ENCODE measurements around the gene TRMT112. TPM values are rescaled to one million over a fixed set of nuclear protein-coding genes. Genes with fewer than 3 reads are reported as not detected.
A peak's percentile ranks its signal among the peaks of the same experiment; 100 is the strongest.
"Not testable (repeated sequence)": the region's sequence is repeated elsewhere in the genome, so short reads cannot be mapped to it uniquely, and the experiment has no call there.

The TRMT112 gene
- total RNA-seq, 1 donor from 2014 or later = 108 TPM

DNA sequence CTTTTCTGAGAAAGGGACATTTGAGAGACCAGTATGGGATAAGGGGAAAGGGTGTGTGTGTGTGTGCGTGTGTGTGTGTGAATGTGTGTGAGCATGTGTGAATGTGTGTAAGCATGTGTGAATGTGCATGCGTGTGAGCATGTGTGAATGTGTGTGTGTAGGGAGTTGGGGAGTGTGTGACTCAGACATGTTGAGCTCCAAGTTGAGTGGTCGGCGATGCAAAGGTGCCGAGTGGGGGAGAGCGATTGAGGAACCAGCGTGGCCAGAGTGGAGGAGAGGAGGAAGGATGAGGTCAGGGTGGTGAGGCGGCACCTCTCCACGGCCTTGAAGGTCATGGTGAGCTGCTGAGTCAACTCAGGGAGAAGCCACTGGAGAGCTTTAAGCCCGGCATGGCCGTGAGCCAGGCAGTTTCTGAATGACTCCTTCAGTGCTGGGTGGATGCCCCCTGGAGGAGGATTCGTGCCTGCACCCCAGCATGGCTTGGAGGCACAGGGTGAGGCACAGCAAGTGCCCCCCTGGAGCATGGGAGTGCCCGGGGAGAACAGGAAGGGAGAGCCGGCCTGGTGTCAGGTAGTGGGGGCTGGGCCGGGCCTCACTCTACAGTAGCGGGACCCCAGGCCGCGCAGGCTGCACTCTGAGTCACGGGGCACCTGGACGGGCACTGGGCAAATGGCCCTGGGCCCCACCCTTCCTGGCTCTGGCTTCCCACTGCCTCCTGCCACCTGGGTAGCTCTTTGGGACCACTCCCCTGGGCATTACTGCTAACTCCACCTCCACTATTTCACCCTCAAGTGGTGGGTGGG is 14.4 kb upstream of the TRMT112 start:
- no peak for DNase-seq

DNA sequence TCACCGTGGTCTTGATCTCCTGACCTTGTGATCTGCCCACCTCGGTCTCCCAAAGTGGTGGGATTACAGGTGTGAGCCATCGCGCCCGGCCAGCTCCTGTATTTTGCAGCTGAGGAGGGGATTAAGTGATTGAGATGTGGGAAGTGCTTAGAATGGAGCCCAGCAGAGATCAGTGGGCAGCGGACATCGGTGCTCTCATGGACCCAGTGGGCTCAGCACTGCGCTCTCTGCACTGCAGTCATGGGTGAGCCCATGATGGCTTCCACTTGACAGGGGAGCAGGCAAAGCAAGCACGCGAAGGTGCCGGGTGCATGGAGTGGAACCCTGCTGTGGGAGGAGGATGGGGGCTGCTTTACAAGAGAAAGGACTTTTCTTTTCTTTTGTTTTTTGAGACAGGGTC is 13.5 kb upstream of the TRMT112 start:
- DNase-seq = no peak

DNA sequence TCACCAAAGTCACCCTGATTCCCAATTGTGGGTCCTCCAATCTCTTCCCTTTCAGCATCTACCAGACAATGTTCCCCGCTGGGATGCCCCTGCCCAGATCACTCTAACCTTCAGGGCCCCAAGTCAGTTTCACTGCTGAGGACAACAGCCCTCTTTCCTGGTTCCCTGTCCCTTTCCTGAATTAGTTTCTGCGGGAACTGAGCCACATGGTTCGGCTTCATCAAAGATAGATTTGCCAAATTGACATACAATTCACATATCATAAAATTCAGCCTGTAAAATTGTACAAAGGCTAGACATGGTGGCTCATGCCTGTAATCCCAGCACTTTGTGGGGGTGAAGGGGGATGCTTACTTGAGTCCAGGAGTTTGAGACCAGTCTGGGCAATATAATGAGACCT is 10.6 kb upstream of the TRMT112 start:
- DNase-seq = no peak

DNA sequence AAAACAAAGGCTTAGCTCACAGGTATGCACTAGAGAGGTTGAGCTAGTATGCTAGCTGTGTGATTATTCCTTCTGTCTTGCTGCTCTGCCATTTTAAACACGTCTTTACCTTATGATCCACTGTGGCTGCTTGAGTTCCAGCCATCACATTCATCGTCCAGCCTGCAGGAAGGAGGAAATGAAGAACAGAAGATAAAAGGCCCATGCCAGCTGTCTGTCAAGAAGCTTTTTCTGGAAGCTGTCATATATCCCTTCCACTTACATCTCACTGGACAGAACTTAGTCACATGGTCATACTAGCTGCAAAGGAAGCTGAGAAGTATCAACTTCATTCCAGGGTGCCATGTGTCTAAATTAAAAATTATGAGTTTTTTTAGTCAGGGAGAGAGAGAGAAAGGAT is 10.0 kb upstream of the TRMT112 start:
- DNase-seq = no peak

DNA sequence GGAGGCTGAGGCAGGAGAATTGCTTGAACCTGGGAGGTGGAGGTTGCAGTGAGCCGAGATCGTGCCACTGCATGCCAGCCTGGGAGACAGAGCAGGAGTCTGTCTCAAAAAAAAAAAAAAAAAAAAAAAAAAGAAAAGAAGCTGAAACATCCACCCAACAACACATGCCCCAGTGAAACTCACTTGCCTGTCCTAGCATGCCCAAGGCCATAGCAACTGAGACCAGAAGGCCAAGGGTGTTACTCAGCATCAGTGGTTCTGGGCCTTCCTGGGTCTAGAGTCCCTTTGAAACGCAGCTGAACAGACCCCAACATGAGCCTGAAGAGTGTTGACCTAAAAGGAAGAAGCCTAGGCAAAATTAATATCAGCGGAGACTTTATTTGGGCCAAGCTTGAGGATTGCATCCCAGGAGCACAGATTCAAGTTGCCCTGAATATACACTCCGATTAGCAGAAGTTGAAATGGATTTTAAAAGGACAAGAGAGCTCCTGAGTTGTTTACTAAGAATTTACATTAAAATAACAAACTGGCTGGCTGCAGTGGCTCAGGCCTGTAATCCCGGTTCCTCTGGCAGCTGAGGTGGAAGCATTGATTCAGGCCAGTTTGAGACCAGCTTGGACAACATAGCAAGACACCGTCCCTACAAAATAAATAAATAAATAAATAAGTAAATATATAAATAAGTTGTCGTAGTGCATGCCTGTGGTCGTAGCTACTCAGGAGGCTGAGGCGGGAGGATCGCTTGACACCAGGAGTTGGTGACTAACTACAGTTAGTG is 7.5 kb upstream of the TRMT112 start:
- no peak for DNase-seq

DNA sequence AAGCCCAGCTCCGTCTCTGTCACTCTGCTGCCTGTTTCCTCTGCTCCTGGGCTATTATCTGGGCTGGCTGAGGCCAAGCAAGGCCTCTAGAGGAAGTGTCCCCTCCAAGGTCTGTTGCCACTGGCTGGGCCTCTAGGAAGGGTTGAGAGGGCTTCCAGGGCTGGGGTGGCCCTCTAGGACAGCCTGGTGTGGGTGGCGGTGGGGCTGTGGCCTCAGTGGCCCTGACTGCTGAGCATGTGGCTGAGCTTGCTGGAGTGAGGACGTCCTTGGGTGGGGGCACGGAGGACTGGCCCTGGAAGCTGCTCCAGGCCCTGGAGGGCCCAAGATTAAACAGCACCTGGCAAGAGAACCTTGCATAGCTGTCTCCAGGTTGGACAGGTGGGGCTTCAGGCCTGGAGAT is 6.6 kb upstream of the TRMT112 start:
- DNase-seq = not testable (repeated sequence)

DNA sequence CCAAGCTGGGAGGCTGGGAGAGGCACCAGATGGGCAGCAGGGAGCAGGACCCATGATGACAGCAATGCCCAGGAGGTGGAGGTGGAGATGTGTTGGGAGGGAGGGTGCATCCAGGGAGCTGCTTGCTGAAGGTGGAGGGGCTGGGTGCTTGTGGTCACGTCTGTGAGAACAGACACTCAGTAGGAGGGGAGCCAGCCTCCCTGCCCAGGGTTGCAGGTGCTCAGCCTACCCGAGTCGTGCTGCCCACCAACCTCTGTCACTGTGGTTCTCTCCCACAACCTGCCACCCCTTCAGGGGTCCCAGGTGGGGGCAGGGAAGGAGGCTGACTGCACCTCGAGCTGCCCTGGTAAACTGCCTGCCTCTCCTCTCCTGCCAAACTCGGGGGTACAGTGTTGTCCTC is 6.0 kb upstream of the TRMT112 start:
- DNase-seq = no peak

DNA sequence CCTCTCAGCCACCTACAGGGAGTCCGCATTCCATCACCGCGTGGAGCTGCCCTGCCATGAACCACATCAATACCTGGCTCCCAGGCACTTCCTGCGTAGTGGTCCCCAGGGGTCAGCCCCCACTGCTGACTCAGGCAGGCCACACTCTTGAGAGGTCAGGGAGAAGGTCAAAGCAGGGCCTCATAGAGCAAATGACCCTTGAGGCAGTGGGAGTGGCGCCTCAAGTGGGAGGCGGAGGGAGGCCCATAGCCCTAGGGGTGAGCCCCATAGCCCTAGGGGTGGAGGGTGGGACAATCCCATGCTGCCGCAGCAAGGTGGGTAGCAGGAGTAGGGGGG is 5.5 kb upstream of the TRMT112 start:
- DNase-seq = no peak

DNA sequence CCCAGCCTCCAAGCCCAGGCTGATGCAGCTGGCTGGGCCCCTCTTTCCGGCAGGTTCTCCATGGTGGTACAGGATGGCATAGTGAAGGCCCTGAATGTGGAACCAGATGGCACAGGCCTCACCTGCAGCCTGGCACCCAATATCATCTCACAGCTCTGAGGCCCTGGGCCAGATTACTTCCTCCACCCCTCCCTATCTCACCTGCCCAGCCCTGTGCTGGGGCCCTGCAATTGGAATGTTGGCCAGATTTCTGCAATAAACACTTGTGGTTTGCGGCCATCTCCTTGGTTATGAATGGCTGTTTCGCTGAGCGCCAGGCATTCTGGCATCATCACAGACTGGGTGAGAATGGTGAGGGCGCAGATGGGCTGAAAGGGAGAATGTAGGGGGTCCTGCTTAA is 4.2 kb upstream of the TRMT112 start:
- no peak for DNase-seq

DNA sequence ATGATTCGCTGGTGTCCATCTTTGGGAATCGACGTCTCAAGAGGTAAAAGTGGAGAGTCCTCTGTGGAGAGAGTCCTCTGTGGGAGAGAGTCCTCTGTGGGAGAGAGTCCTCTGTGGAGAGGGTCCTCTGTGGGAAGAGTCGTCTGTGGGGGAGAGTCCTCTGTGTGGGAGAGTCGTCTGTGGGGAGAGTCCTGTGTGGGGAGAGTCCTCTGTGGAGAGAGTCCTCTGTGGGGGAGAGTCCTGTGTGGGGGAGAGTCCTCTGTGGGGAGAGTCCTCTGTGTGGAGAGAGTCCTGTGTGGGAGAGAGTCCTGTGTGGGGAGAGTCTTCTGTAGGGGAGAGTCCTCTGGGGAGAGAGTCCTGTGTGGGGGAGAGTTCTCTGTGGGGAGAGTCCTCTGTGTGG is 3.7 kb upstream of the TRMT112 start:
- no peak for DNase-seq

DNA sequence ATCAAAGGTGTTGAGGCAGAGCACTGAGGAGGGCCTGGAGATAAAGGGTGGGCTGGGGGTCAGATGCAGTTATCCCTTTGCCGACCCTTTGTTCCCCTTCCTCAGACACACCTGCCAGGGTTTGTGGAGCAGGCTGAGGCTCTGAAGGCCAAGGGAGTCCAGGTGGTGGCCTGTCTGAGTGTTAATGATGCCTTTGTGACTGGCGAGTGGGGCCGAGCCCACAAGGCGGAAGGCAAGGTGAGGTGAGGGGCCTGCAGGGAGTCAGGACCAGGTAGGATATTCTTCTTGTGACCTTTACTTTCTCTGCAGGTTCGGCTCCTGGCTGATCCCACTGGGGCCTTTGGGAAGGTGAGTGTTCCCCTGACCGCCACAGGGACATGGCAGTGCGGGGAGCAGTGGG is 3.2 kb upstream of the TRMT112 start:
- DNase-seq = no peak

DNA sequence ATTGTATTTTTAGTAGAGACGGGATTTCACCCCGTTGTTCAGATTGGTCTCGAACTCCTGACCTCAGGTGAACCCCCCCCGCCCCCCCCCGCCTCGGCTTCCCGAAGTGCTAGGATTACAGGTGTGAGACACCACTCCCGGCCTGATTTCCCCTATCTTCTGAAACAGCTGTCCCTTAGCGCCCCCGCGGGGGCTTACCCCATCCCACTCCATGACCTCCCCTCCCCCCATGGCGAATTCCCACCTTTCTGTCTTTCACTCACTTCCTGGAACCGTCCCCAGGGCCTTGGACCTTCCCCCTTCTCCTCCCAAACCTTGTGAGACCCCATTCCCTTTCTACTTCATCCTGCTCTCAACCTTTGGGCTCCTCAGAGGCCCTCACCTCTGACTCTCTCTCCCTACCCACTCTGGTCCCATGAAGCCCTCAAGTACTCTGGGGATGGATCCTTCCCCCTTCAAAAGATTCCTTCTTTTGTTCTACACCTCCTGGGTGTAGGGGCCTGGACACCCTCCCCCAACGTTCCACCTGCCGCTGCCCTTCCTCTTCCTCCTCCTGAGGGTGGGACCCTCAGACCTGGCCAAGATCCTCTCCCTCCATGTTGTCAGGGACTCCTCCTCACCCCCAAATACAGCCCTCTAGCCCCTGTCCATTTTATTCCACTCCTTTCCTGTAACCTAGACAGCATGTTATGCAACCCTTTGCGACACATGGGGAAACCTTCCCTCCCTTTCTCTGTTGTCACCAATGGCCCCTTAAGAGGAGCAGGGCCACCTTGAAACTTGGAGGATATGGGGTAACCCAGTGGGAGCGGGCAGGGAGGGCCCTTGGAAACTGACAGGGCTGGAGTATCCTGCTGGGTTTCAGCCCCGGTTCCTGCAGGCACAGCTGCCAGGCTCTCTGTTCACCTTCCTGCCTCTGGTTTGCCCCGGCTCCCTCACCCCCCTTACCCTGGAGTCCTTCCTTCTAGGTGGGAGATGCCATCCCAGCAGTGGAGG is 1.7 kb upstream of the TRMT112 start:
- no peak for DNase-seq

DNA sequence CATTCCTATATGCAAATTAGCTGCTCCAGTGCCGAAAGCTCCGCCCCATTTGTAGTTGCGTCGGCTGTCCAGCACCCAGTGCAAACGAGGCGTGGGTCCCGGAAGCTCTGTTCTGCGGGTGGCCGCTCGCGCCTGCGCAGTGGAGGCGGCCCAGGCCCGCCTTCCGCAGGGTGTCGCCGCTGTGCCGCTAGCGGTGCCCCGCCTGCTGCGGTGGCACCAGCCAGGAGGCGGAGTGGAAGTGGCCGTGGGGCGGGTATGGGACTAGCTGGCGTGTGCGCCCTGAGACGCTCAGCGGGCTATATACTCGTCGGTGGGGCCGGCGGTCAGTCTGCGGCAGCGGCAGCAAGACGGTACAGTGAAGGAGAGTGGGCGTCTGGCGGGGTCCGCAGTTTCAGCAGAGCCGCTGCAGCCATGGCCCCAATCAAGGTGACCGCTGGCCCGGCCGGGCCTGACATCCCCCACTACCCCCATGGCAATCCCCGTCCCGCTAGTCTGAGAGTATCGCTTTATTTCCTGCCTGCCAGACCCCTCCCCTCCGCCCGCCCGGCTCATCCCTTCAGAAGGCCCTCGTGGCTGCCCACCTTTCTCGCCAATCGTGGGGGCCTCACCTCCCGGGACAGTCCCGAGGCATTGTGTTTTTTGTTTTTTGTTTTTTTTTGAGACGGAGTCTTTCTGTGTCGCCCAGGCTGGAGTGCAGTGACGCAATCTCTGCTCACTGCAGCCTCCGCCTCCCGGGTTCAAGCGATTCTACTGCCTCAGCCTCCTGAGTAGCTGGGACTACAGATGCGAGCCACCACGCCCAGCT is 804 bp upstream of the TRMT112 start, which contains the start of gene PRDX5:
Gene PRDX5, plus strand, starts transcription at position 161 of the 805 bp plus-strand sequence. Its CDS starts 95 bp downstream, at position 256.
- peak; percentile 96 for DNase-seq

DNA sequence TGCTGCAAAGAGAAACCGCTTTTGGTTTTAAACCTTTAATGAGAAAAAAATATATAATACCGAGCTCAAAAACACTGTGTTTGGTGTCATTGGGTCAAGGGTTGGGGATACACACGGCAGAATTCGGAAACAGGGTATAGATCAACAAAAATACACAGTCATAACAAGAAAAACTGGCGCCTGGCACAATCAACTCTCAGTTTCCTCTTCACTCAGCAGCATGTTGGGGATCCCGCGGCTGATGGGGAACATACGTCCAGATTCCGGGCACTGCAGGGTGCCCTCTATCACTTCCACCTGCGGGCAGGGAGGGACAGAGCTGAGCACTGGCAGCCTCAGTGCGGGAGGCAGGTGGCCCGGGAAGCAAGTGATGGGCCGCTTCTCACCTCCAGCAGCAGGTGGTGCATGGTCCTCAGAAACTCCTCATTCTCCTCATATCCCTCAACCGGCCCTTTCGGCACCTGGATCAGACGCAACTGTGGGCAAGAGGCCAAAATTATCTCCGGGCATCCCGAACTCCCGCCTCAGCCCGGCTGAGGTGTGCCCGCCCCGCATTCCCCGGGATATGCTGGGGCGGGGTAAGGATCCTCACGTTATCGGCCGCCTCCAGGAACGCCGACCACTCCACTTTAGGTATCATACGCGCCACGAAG is 561 bp downstream of the TRMT112 start:
- no peak for DNase-seq

DNA sequence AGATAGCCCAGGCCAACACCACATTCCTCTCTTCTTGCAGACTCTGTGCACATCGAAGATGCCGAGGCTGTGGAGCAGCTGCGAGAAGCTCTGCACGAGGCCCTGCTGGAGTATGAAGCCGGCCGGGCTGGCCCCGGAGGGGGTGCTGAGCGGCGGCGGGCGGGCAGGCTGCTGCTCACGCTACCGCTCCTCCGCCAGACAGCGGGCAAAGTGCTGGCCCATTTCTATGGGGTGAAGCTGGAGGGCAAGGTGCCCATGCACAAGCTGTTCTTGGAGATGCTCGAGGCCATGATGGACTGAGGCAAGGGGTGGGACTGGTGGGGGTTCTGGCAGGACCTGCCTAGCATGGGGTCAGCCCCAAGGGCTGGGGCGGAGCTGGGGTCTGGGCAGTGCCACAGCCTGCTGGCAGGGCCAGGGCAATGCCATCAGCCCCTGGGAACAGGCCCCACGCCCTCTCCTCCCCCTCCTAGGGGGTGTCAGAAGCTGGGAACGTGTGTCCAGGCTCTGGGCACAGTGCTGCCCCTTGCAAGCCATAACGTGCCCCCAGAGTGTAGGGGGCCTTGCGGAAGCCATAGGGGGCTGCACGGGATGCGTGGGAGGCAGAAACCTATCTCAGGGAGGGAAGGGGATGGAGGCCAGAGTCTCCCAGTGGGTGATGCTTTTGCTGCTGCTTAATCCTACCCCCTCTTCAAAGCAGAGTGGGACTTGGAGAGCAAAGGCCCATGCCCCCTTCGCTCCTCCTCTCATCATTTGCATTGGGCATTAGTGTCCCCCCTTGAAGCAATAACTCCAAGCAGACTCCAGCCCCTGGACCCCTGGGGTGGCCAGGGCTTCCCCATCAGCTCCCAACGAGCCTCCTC is 1.5 kb downstream of the TRMT112 start:
- DNase-seq = not testable (repeated sequence)

DNA sequence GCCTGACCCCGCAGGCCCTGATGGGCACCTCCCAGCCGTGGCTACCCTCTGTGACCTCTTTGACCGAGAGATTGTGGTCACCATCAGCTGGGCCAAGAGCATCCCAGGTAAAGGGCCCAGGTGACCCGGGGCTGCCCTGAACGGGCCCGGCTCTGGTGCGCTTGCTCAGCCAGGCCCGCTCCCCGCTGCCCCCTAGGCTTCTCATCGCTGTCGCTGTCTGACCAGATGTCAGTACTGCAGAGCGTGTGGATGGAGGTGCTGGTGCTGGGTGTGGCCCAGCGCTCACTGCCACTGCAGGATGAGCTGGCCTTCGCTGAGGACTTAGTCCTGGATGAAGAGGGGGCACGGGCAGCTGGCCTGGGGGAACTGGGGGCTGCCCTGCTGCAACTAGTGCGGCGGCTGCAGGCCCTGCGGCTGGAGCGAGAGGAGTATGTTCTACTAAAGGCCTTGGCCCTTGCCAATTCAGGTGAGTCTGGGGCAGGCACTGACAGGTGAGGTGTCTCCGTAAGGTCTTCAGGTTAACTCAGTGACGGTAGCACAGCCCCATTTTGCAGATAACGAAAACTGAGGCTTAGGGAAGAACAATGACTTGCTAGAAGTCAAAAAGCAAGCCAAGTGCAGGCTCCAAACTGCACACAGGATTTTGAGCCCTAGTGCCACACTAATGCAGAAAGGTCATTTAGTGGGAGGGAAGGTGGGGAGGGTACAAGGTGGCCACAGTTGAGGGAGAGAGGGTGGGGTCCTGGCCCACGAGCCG is 2.4 kb downstream of the TRMT112 start:
- no peak for DNase-seq

DNA sequence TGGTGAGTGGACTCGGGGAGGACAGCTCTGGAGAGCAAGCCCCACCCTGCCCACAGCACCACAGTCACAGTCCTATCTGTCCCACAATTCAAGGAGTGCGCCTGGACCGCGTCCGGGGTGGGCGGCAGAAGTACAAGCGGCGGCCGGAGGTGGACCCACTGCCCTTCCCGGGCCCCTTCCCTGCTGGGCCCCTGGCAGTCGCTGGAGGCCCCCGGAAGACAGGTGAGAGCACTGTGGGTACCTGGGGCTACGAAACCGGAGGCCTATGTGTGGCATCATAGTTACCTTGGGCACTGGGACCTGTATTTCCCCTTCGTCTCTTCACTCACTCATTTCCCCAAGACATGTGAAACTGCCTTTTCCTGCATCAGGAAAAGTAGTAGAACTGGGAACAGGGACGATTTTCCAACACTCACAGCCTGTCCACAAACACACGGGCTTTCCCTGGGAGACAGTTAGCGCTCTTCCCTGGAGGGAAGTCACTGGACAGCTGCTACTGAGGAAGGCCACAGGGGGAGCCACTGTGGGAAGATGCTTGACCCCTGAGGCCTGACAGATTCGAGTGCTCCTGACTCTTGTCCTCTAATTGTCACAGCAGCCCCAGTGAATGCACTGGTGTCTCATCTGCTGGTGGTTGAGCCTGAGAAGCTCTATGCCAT is 3.1 kb downstream of the TRMT112 start:
- DNase-seq = no peak

DNA sequence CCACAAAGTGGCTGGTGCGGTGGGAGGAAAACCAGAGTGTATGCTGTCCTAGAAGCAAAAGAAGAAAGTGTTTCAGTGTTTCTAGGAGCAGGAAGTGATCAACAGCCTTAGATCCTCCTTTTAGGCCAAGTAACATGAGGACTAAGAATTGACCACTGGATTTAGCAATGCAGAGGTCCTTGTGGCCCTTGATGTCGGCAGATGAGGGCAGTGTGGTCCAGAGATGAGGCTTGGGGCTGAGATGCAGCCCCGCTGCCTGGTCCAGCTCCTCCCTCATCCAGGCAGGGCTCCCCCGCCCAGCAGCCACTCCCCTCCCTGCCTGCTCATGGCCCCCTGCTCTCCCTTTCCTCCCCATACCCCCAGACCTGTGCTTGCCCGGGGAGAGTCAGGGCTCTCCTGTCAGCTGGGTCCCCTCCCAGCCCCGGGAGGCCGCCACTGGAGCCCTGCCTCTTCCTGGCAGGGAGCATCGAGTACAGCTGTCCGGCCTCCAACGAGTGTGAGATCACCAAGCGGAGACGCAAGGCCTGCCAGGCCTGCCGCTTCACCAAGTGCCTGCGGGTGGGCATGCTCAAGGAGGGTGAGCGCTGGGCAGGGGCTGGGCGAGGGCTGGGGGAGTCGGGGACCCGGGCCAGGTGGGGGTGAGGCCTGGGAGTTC is 3.7 kb downstream of the TRMT112 start:
- no peak for DNase-seq

All from skin of body (tissue), 2 donors.